Measurements from ENCODE around the gene NARF. TPM values are rescaled to one million over a fixed set of nuclear protein-coding genes. Genes with fewer than 3 reads are reported as not detected.

The NARF gene
- total RNA-seq, 6 experiments from 2014 or later = 9.3 to 48.6 (median 21.8) TPM

- no peaks in the 10 kb centered on the region for H3K27me3 ChIP-seq
- no peak overlapping the region for H3K4me3 ChIP-seq
- TF ChIP-seq CTCF (IDR thresholded peaks at IDR 0.05) (no peak), POLR2A (IDR thresholded peaks at IDR 0.05) (no peak)
- intact Hi-C loops (cut with DNase I) = no loop called here
- WGBS (ENCODE audit: insufficient coverage, low coverage, low lambda C conversion rate, missing lambda C conversion rate) = no CpG with 5 or more reads among the region's 10 CpGs
- H3K36me3 ChIP-seq = peaks cover 0 to 18% (median 0%) of the 10 kb centered on the region in 4 donors
- H3K27ac ChIP-seq = no peak overlapping the region
- no peak for DNase-seq
- H3K9me3 ChIP-seq = no peaks in the 10 kb centered on the region
- no peak for ATAC-seq
- H3K4me1 ChIP-seq = peaks cover 0 to 2% (median 0%) of the 10 kb centered on the region in 4 donors
Observed at GRCh38 chr17:82491196-82491530, 32.6 kb downstream of the NARF start.

- ATAC-seq (no peak), DNase-seq (no peak)
- no peak overlapping the region for H3K27ac ChIP-seq
- peaks cover 0 to 2% (median under 1%) of the 10 kb centered on the region in 4 donors for H3K4me1 ChIP-seq
- intact Hi-C loops (cut with DNase I) = no loop called here
- H3K4me3 ChIP-seq = no peak overlapping the region
- 100% methylated on average over 4 of the region's 15 CpGs for WGBS (ENCODE audit: insufficient coverage, low coverage, low lambda C conversion rate, missing lambda C conversion rate)
- no peaks in the 10 kb centered on the region for H3K9me3 ChIP-seq
- no peak for TF ChIP-seq CTCF (IDR thresholded peaks at IDR 0.05)
- no peak for TF ChIP-seq POLR2A (IDR thresholded peaks at IDR 0.05)
- peaks cover 0 to 14% (median 0%) of the 10 kb centered on the region in 4 donors for H3K36me3 ChIP-seq
- H3K27me3 ChIP-seq = no peaks in the 10 kb centered on the region
Observed at GRCh38 chr17:82491533-82491932, 33.0 kb downstream of the NARF start.

GRCh38 chr17:82492643-82493225 lies 34.2 kb downstream of the NARF start:
- WGBS (ENCODE audit: insufficient coverage, low coverage, low lambda C conversion rate, missing lambda C conversion rate) = 82% methylated on average over 12 of the region's 13 CpGs
- TF ChIP-seq CTCF (IDR thresholded peaks at IDR 0.05) = no peak
- ATAC-seq (no peak), DNase-seq (no peak)
- Histone ChIP-seq H3K27me3 (no peaks in the 10 kb centered on the region), H3K27ac (no peak overlapping the region), H3K4me3 (no peak overlapping the region), H3K36me3 (peaks cover 0 to 3% (median 0%) of the 10 kb centered on the region in 4 donors), H3K9me3 (no peaks in the 10 kb centered on the region), H3K4me1 (peaks cover 0 to 4% (median under 1%) of the 10 kb centered on the region in 4 donors)
- intact Hi-C loops (cut with DNase I) = no loop called here

- intact Hi-C loops (cut with DNase I) = no loop called here
- Histone ChIP-seq H3K27ac (no peak overlapping the region), H3K9me3 (no peaks in the 10 kb centered on the region), H3K36me3 (no peaks in the 10 kb centered on the region), H3K4me1 (peaks cover 0 to 4% (median under 1%) of the 10 kb centered on the region in 4 donors), H3K4me3 (no peak overlapping the region), H3K27me3 (no peaks in the 10 kb centered on the region)
- TF ChIP-seq POLR2A (IDR thresholded peaks at IDR 0.05) = no peak
- no peak for TF ChIP-seq CTCF (IDR thresholded peaks at IDR 0.05)
- WGBS (ENCODE audit: insufficient coverage, low coverage, low lambda C conversion rate, missing lambda C conversion rate) = 83% methylated on average over 4 of the region's 12 CpGs
- ATAC-seq (no peak), DNase-seq (no peak)
Observed at GRCh38 chr17:82493226-82493781, 34.8 kb downstream of the NARF start.
